HepG2 (cell line): ENCODE results near the gene ARL15. TPM values are rescaled to one million over a fixed set of nuclear protein-coding genes. Genes with fewer than 3 reads are reported as not detected.

ENCODE experiments used
- ATAC-seq: fragments of 200-7000 bp; cut with Tn5 transposase; 3 replicates; pipeline ENCODE4 v1.9.1; 2020; ENCODE audit warnings: mild to moderate bottlenecking, moderate library complexity
- BruUV-seq: library from RNA; stranded (reverse); fragments of 400-500 nt; replicated peaks from 2 replicates; lab custom pipeline; 2021; lab: Mats Ljungman, UMichigan
- CTCF ChIA-PET: fragments of 300-600 bp; formaldehyde crosslinking; extraction: SDS; loops from one replicate; lab custom pipeline; 2021; ENCODE audit warnings: low total read pairs, inconsistent platforms, low intra/inter-chr PET ratio; lab: Yijun Ruan, JAX
- POLR2A ChIA-PET: fragments of 350-600 bp; sonication (Branson Sonifier 250); formaldehyde crosslinking; loops from one replicate; lab custom pipeline; 2020; ENCODE audit warnings: antibody characterized with exemption, inconsistent platforms; lab: Yijun Ruan, JAX
- DNase-seq: peaks from one replicate; pipeline ENCODE4 v3.0.0-alpha.2; 2015; ENCODE audit warnings: low spot score
- FAIRE-seq: peaks from 3 replicates; lab custom pipeline; 2011; peaks lifted over from hg19 to GRCh38; lab: Jason Lieb, UNC
- H2AFZ ChIP-seq: one replicate; pipeline ENCODE4 v1.6.1; 2011; ENCODE audit warnings: low read length, inconsistent platforms
- H3K27ac ChIP-seq: fragments of 300-600 bp; 3 replicates; pipeline ENCODE4 v1.8.0; 2011; ENCODE audit warnings: mixed run types, mild to moderate bottlenecking, mixed read lengths, low read length, inconsistent platforms; ENCODE audit not compliant: insufficient read depth; ENCODE audit errors: extremely low read length
- H3K27me3 ChIP-seq, 2 experiments: fragments of 200-600 bp in 1 of 2; 2 replicates in 1 of 2; 3 replicates in 1 of 2; pipeline versions ENCODE4 v1.6.0 to v1.8.0; 2011; ENCODE audit warnings: low read length in 2 of 2, mild to moderate bottlenecking in 2 of 2, moderate library complexity in 2 of 2, inconsistent platforms in 1 of 2; ENCODE audit not compliant: insufficient read depth in 2 of 2, control insufficient read depth in 1 of 2
- H3K36me3 ChIP-seq, 2 experiments: fragments of 200-600 bp in 1 of 2; replicated peaks in 1 of 2; 2 replicates in 1 of 2; 3 replicates in 1 of 2; pipeline versions ENCODE4 v1.5.1 to v1.8.0; 2011; ENCODE audit warnings: low read length in 2 of 2, inconsistent platforms in 1 of 2; ENCODE audit not compliant: insufficient read depth in 2 of 2, control insufficient read depth in 1 of 2
- H3K4me1 ChIP-seq: 2 replicates; pipeline ENCODE4 v1.5.1; 2012; ENCODE audit warnings: low read length, inconsistent platforms; ENCODE audit not compliant: insufficient read depth
- H3K4me2 ChIP-seq: 2 replicates; pipeline ENCODE4 v1.6.0; 2011; ENCODE audit warnings: low read depth, low read length, inconsistent platforms
- H3K4me3 ChIP-seq, 3 experiments: fragments of 200-600 bp in 1 of 3; sonication (generic), shearing (Covaris generic) in 1 of 3; replicated peaks in 1 of 3; 2 replicates each; pipeline ENCODE4 v1.5.1; 2011 to 2016; ENCODE audit warnings: low read length in 3 of 3, inconsistent platforms in 2 of 3, low read depth in 2 of 3, mild to moderate bottlenecking in 2 of 3, control low read depth in 1 of 3, mixed read lengths in 1 of 3; ENCODE audit not compliant: insufficient read depth in 1 of 3
- H3K79me2 ChIP-seq: one replicate; pipeline ENCODE4 v1.6.1; 2011; ENCODE audit warnings: low read length, inconsistent platforms; ENCODE audit not compliant: insufficient read depth
- H3K9ac ChIP-seq: 2 replicates; pipeline ENCODE4 v1.6.0; 2011; ENCODE audit warnings: mild to moderate bottlenecking, low read depth, low read length, inconsistent platforms; ENCODE audit not compliant: insufficient read depth
- H3K9me3 ChIP-seq: 2 replicates; pipeline ENCODE4 v1.5.1; 2012; ENCODE audit warnings: mild to moderate bottlenecking, low read length
- H4K20me1 ChIP-seq: 2 replicates; pipeline ENCODE4 v1.6.0; 2011; ENCODE audit warnings: inconsistent platforms, mild to moderate bottlenecking, low read length, moderate library complexity; ENCODE audit not compliant: insufficient read depth
- ARID2 ChIP-seq: sonication (generic); formaldehyde crosslinking; IDR thresholded peaks from 2 replicates; pipeline ENCODE4 v1.8.1; 2022; ENCODE audit warnings: mild to moderate bottlenecking, missing genetic modification reagents, borderline replicate concordance
- CEBPB ChIP-seq: IDR thresholded peaks from 2 replicates; pipeline ENCODE4 v1.6.1; 2011; ENCODE audit warnings: low read depth, low read length, improper control_type of control experiment, borderline replicate concordance
- CERS6 ChIP-seq: sonication (generic); formaldehyde crosslinking; IDR thresholded peaks from 2 replicates; pipeline ENCODE4 v1.5.0; 2020; ENCODE audit warnings: missing genetic modification reagents
- MLX ChIP-seq: IDR thresholded peaks from 2 replicates; pipeline ENCODE4 v1.6.1; 2016
- NKX3-1 ChIP-seq: sonication (generic); formaldehyde crosslinking; IDR thresholded peaks from 2 replicates; pipeline ENCODE4 v1.5.0; 2020; ENCODE audit warnings: missing genetic modification reagents
- RBM39 ChIP-seq: fragments of 200-400 bp; formaldehyde crosslinking; IDR thresholded peaks from one replicate; pipeline ENCODE4 v1.6.1; 2018; ENCODE audit warnings: antibody characterized with exemption, mild to moderate bottlenecking, low read depth, low read length; ENCODE audit not compliant: poor library complexity, severe bottlenecking
- ZNF34 ChIP-seq: sonication (generic); formaldehyde crosslinking; IDR thresholded peaks from 2 replicates; pipeline ENCODE4 v1.4.0; 2020; ENCODE audit warnings: mild to moderate bottlenecking, missing genetic modification reagents, borderline replicate concordance
- ZNF501 ChIP-seq: sonication (generic); formaldehyde crosslinking; IDR thresholded peaks from 2 replicates; pipeline ENCODE4 v1.5.1; 2020; ENCODE audit warnings: mild to moderate bottlenecking, moderate library complexity, missing genetic modification reagents
- ZNF619 ChIP-seq: sonication (generic); formaldehyde crosslinking; IDR thresholded peaks from 2 replicates; pipeline ENCODE4 v1.4.0; 2020; ENCODE audit warnings: mild to moderate bottlenecking, missing genetic modification reagents
- ZNF75D ChIP-seq: sonication (generic); formaldehyde crosslinking; IDR thresholded peaks from 2 replicates; pipeline ENCODE4 v1.8.1; 2023; ENCODE audit warnings: missing genetic modification reagents, mild to moderate bottlenecking, borderline replicate concordance
- WGBS: methylation state at CpG from one replicate; pipeline ENCODE4 v1.1.6; 2017; ENCODE audit warnings: low lambda C conversion rate; 5-methylcytosine and 5-hydroxymethylcytosine counted together
- in situ Hi-C: cut with HindIII; loops from 2 replicates; pipeline ENCODE4 v1.10.0; 2017; ENCODE audit warnings: low pct_unique_long_range_greater_than_20kb; ENCODE audit not compliant: extremely low pct_ligation_motif_present
- intact Hi-C: fragments of 100-400 bp; cut with micrococcal nuclease; formaldehyde crosslinking; loops from one replicate; pipeline ENCODE4 v1.10.0; 2022; ENCODE audit not compliant: unreplicated experiment
- polyA plus RNA-seq, 8 experiments: library from polyadenylated mRNA; depleted of rRNA in 3 of 8; stranded (reverse) in 7 of 8; unstranded in 1 of 8; fragments of >200 nt; fragmentation: Illumina TruSeq in 4 of 8; extraction: Trizol in 4 of 8; gene quantifications; 2 replicates each; pipeline versions ENCODE4 v1.2.1 to v1.2.3, GENCODE V29; 2011 to 2016; ENCODE audit warnings: low read depth in 4 of 8, missing spikeins in 1 of 8, mixed read lengths in 1 of 8; ENCODE audit not compliant: insufficient read depth in 1 of 8
- total RNA-seq, 5 experiments: library from RNA; depleted of rRNA; stranded (reverse); fragments of >200 nt; fragmentation: Illumina TruSeq; extraction: Trizol; gene quantifications; 2 replicates each; pipeline ENCODE4 v1.2.3, GENCODE V29; 2016; ENCODE audit warnings: low read depth in 1 of 5

ARL15 gene
- total and polyA plus RNA-seq, 2 of the 13 experiments (the other 11 are each of a cell fraction or from before 2014, with no cell fraction given): 2.5 to 7.7 TPM

GRCh38 chr5:53930457-53930856 is 379.9 kb downstream of the ARL15 start (continued):
- no peak for TF ChIP-seq RBM39
- TF ChIP-seq MLX (CRISPR knock-in tag): no peak
- no peak for TF ChIP-seq ZNF34 (CRISPR knock-in tag)
- no peak for TF ChIP-seq ZNF75D (CRISPR knock-in tag)
- TF ChIP-seq ARID2: no peak
- TF ChIP-seq ZNF619 (CRISPR knock-in tag): no peak

DNA sequence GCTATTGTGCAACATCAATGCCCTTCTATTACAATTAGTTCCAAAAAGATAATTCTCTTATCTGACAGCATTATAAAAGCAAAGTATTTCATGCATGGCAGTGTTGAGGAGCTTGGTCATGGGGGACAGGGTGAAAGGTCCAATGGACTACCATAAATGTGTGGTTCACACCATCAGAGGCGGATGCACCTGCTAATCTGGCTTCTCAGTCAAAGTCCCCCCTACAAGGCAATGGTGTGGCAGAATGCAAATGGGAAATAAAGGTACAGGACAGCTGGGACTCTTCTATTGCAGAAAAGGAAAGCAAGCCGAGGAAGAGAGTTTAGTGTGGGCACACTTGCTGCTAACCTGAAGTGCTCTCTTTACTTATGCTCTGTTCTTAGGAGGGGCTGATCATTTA is 380.8 kb downstream of the ARL15 start:
- Histone ChIP-seq H4K20me1 (no peaks in the 10 kb centered on the region), H3K79me2 (no peaks in the 10 kb centered on the region), H3K4me1 (peaks cover 13% of the 10 kb centered on the region), H3K36me3 (no peaks in the 10 kb centered on the region), H3K27me3 (no peaks in the 10 kb centered on the region), H3K9ac (no peak overlapping the region), H3K27ac (no peak overlapping the region), H3K4me2 (no peak overlapping the region), H3K4me3 (no peak overlapping the region), H3K9me3 (no peaks in the 10 kb centered on the region), H2AFZ (no peak overlapping the region)
- ATAC-seq: no peak
- CTCF ChIA-PET: no interaction called here
- intact Hi-C loops: no loop called here
- POLR2A ChIA-PET: no interaction called here
- no peak for DNase-seq
- no peak for TF ChIP-seq ZNF501
- TF ChIP-seq CEBPB: peak; percentile 39; the same call in 1 of the 2 replicates
- TF ChIP-seq CERS6 (CRISPR knock-in tag): no peak
- no peak for TF ChIP-seq NKX3-1
- in situ Hi-C loops: no loop called here
- WGBS: 76% methylated on average over 2 of the region's 2 CpGs
- no peak for FAIRE-seq
- BruUV-seq: no TSS peak
